ENCODE measurements around the gene RASGRF2.
"Not testable (repeated sequence)": the region's sequence is repeated elsewhere in the genome, so short reads cannot be mapped to it uniquely, and the experiment has no call there.

The RASGRF2 gene

DNA sequence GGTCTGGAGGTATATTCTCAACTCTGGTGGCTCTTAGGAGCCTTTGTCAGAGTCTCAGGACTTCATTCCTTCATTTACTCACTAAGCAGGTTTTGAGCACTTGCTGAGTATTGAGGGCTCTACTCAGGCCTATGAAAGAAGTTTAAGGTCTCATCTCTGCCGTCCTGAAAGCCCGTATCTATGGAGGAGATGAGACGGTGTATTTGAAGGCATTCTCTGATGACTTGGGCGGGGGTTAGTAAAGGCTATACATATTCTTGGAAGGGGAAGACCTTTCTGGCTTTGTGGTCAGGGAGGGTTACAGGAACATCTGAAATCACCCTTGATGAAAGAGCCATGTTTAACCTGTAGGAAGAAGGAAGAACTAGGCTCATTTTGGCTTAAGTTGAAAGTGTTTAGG, 21.9 kb downstream of the RASGRF2 start:
- no peak for DNase-seq (ENCODE audit: low read depth in 2 of 2)

GRCh38 chr5:80985600-80986228, 25.6 kb downstream of the RASGRF2 start:
- DNase-seq (ENCODE audit: low read depth in 2 of 2) = no peak

GRCh38 chr5:80986382-80986781, 26.2 kb downstream of the RASGRF2 start:
- no peak for DNase-seq (ENCODE audit: low read depth in 2 of 2)

DNA sequence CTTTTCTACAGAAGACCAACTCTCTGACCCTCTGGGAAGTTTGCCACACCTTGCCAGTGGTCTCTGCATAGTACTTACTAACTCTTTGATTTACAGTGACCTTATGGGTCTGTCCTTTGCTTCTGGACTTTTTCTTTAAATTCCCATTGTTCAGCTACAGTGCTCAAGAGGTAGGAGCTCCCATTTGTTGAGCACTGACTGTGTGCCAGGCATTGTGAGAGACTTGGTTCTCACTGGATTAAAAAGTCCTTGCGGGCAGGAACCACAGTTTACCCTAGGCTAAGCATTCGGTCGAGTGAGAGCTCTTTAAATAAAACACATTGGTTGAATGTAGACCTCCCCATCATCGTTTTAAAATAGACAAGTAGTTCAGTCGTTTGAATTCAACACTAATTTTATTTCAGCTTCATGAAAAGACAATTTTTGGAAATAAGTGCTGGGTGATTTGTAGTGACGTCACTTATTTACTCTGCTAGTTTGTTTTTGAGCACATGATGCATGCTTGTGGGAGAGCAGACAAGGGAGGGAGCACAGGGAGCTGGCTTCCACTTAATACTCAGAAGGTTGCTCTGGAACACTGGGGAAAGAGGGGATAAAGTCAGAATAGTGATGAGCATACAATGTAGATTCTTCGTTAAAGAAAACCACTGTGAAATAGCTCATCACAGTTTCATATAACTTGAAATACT, 27.1 kb downstream of the RASGRF2 start:
- DNase-seq (ENCODE audit: low read depth in 2 of 2) = no peak

DNA sequence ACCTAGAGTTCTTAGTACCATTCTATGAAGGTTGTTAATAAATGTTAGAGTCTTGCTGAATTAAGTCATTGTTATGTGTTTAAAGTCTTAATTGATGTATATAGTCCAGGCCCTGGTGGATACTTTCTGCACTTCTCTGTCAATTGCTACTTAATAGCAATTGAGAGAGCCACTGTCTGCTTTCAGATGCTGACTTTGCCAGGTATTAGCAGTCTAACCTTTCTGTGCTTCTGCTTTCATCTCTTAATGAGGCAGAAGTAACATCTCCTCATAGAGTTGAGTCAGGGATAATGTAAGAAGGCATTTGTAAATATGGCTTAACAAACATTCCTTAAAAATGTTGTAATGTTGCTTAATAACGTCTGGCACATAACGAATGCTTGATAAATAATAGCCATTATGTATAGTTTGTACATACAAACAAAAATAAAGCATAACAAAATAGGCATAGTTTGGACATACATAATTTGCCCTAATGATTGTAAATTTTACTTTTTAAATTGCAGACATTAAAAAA, 28.3 kb downstream of the RASGRF2 start:
- no peak for DNase-seq (ENCODE audit: low read depth in 2 of 2)

GRCh38 chr5:80989883-80990282, 29.7 kb downstream of the RASGRF2 start:
- DNase-seq (ENCODE audit: low read depth in 2 of 2) = no peak

GRCh38 chr5:80990527-80990926, 30.4 kb downstream of the RASGRF2 start:
- DNase-seq (ENCODE audit: low read depth in 2 of 2) = no peak

DNA sequence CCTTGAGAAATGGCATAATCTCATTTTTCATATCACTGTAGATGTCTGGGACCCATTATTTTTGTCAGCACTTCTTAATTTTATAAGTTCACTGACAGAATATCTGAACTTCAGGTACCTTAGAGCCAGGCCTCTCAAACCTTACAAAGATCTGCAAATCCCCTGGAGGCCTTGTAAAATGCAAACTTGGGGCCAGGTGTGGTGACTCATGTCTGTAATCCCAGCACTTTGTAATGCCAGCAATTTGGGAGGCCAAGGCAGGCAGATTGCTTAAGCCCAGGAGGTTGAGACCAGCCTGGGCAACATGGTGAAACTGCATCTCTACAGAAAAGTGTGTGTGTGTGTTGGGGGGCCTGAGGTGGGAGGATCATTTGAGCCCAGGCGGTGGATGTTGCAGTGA, 30.8 kb downstream of the RASGRF2 start:
- no peak for DNase-seq (ENCODE audit: low read depth in 2 of 2)

- DNase-seq (ENCODE audit: low read depth in 2 of 2) = no peak
Measured at GRCh38 chr5:80995908-80996307, 35.7 kb downstream of the RASGRF2 start.

- DNase-seq (ENCODE audit: low read depth in 2 of 2) = no peak
Measured at GRCh38 chr5:80998590-80998979, 38.4 kb downstream of the RASGRF2 start.

GRCh38 chr5:81003811-81004386, 43.7 kb downstream of the RASGRF2 start:
- DNase-seq (ENCODE audit: low read depth in 2 of 2) = no peak

GRCh38 chr5:81005708-81006107, 45.5 kb downstream of the RASGRF2 start:
- DNase-seq (ENCODE audit: low read depth in 2 of 2) = no peak

GRCh38 chr5:81006231-81006630, 46.1 kb downstream of the RASGRF2 start:
- no peak for DNase-seq (ENCODE audit: low read depth in 2 of 2)

DNA sequence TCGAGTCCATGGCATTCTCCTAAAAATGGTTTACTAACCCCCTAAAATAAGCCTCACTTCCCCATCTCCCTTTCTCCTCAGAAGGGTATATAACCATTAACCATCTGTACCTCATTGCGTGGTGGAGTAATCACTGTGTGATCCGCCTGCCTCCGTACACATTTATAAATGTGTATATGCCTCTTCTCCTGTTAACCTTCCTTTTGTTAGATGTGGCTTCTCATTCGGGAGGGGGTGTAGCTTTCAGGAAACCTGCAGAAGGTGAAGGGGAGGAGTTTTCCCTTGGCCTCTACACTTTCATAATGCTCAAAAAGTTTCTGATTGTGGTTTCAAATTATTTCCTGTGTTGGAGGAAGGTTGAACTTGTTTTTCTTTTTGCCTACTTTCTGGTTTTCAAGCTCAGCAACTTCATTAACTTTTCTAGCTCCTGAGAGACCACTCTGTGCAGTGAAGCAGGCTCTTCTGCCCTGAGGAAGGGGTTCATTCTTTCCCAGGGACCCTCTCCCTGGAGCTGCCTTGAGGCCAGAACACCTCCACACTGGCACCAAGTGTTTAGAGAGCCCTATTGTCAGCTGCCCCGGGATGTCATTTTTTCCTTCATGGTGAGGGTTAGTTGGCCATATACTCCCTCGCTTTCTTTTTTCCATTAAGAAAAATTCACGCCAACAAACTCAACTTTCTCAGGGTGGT, 46.9 kb downstream of the RASGRF2 start:
- peak; percentile 24 to 38 for DNase-seq (ENCODE audit: low read depth in 2 of 2)

GRCh38 chr5:81007637-81008027, 47.5 kb downstream of the RASGRF2 start:
- no peak for DNase-seq (ENCODE audit: low read depth in 2 of 2)

DNA sequence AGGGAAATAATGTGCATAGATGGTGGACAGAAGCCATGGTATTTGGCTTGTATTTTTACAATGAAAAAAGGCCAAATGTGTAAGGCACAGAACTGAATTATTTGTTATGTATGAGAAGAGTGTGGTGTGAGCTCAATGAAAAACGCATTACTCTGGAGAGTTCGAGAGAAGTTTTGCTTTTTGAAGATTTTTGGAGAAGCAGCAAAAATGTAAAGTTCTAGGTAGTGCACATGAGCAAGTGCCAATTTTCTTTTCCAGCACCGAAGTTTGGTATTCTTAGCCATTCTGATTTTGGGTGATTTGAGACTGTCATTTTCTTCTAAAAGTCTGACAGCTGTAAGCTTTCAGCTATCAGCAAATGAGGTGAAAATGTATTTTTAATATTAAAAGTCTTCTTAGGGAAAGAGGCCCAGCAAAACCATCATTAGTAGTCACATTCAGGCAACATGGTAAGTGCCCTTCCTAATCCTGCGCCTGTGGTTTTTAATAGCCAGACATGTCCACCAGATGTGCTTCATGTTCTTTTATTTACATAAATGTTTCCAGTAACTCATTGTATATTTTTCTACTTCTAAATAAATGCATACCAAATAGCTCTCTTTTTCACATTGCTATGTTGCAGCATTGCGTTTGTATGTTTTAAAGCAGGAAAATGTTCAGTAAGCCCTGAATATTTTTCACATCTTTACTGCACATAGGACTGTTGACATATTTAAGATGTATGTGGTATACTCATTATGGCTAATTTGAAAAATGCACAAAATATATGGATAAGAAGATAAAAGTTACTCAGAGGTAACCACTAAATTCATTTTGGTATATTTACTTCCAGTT, 50.4 kb downstream of the RASGRF2 start:
- DNase-seq (ENCODE audit: low read depth in 2 of 2) = no peak

GRCh38 chr5:81014348-81014747, 54.2 kb downstream of the RASGRF2 start:
- DNase-seq (ENCODE audit: low read depth in 2 of 2) = no peak

DNA sequence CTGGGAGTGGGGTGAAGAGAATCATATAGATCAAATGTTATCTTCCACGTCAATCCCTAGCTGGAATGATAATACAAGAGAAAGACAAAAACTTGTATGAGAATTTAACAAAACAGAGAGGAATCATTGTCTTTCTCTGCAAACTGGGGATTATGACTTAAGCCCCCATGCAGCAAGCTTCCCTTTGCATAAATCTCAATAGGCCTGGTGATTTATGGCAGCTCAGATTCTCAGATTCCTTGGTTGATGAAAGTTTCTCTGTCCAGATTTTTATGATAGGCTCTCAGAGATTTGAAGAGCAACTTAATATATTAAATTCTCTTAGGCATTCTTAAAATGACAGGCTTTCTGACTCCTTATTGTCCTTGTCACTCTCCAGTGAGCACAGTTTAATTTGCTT, 56.0 kb downstream of the RASGRF2 start:
- no peak for DNase-seq (ENCODE audit: low read depth in 2 of 2)

GRCh38 chr5:81017320-81017719, 57.2 kb downstream of the RASGRF2 start:
- DNase-seq (ENCODE audit: low read depth in 2 of 2) = no peak

DNA sequence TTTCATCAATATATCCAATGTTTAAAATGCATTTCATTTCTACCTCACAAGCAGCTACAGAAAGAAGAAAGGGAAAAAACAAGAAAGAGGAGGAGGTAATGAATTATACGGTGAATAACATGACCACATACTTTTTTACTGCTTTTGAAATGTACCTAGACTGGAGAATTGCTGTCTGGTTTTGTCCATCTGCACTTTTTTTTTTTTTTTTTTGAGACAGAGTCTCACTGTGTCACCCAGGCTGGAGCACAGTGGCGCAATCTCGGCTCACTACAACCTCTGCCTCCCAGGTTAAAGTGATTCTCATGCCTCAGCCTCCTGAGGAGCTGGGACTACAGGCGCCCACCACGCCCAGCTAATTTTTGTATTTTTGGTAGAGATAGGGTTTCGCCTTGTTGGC, 58.4 kb downstream of the RASGRF2 start:
- DNase-seq (ENCODE audit: low read depth in 2 of 2) = not testable (repeated sequence)

DNA sequence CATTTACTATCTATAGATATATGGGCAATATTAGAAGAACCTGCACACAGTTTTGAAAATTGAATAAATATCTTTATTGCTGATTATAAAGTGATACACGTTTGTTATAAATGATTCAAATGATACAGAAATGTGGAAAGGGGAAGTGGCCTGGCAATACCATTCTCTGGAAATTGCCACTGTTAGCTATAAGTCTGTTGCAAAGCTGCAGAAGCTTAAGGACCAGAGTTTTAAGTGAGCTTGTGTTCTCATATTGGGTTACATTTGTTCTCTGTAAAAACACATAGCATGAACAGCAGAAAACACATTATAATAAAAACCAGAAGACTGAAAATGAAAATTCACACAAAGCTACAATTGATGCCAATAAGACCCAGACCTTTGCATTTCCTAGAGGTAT, 59.6 kb downstream of the RASGRF2 start:
- no peak for DNase-seq (ENCODE audit: low read depth in 2 of 2)

Measured in activated CD8-positive, alpha-beta memory T cell treated with anti-CD3 and anti-CD28 coated beads for 4 hours (primary cell).